Measurements from ENCODE around the gene SBF2.

The SBF2 gene

GRCh38 chr11:9861860-9862725, 431.9 kb downstream of the SBF2 start:
- TF ChIP-seq CTCF (IDR thresholded peaks at IDR 0.05) = no peak
- no peak overlapping the region for H3K27ac ChIP-seq
- no peak for DNase-seq (ENCODE audit: low spot score)

GRCh38 chr11:9859554-9860305, 434.3 kb downstream of the SBF2 start:
- no peak for DNase-seq (ENCODE audit: low spot score)
- no peak overlapping the region for H3K4me3 ChIP-seq
- TF ChIP-seq CTCF (IDR thresholded peaks at IDR 0.05) = no peak
- no peak overlapping the region for H3K27ac ChIP-seq

More at GRCh38 chr11:9861860-9862725, 431.9 kb downstream of the SBF2 start:
- no peak overlapping the region for H3K4me3 ChIP-seq

- H3K4me3 ChIP-seq = no peak overlapping the region
- no peak for TF ChIP-seq CTCF (IDR thresholded peaks at IDR 0.05)
- no peak overlapping the region for H3K27ac ChIP-seq
- no peak for DNase-seq (ENCODE audit: low spot score)
Measured at GRCh38 chr11:9858822-9859221, 435.2 kb downstream of the SBF2 start.

- Histone ChIP-seq H3K4me3 (no peak overlapping the region), H3K27ac (no peak overlapping the region)
- TF ChIP-seq CTCF (IDR thresholded peaks at IDR 0.05) = no peak
- no peak for DNase-seq (ENCODE audit: low spot score)
Measured at GRCh38 chr11:9858218-9858617, 435.8 kb downstream of the SBF2 start.

GRCh38 chr11:9855579-9856287, 438.3 kb downstream of the SBF2 start:
- H3K4me3 ChIP-seq = no peak overlapping the region
- no peak for DNase-seq (ENCODE audit: low spot score)
- TF ChIP-seq CTCF (IDR thresholded peaks at IDR 0.05) = no peak
- H3K27ac ChIP-seq = no peak overlapping the region

- no peak overlapping the region for H3K4me3 ChIP-seq
- TF ChIP-seq CTCF (IDR thresholded peaks at IDR 0.05) = no peak
- no peak overlapping the region for H3K27ac ChIP-seq
- DNase-seq (ENCODE audit: low spot score) = no peak
Measured at GRCh38 chr11:9853929-9854552, 440.0 kb downstream of the SBF2 start.
